Upper lobe of right lung (tissue), 1 donor: ENCODE measurements around the gene ATP8A1. TPM values are rescaled to one million over a fixed set of nuclear protein-coding genes. Genes with fewer than 3 reads are reported as not detected.
A peak's percentile ranks its signal among the peaks of the same experiment; 100 is the strongest.

Experiments used
- ATAC-seq: fragments of 200-7000 bp; cut with Tn5 transposase; one replicate; pipeline ENCODE4 v1.9.1; 2020; ENCODE audit warnings: mild to moderate bottlenecking, moderate library complexity
- DNase-seq: peaks from one replicate; pipeline ENCODE4 v3.0.0-alpha.2; 2020
- H3K27ac ChIP-seq: fragments of 200-600 bp; one replicate; pipeline ENCODE4 v1.8.0; 2022
- H3K27me3 ChIP-seq: fragments of 200-600 bp; one replicate; pipeline ENCODE4 v1.8.0; 2022; ENCODE audit warnings: mild to moderate bottlenecking
- H3K36me3 ChIP-seq: fragments of 200-600 bp; one replicate; pipeline ENCODE4 v1.8.0; 2022
- H3K4me1 ChIP-seq: fragments of 200-600 bp; one replicate; pipeline ENCODE4 v1.8.0; 2022
- H3K4me3 ChIP-seq: fragments of 200-600 bp; one replicate; pipeline ENCODE4 v1.8.0; 2022; ENCODE audit warnings: mild to moderate bottlenecking
- H3K9me3 ChIP-seq: fragments of 200-600 bp; one replicate; pipeline ENCODE4 v1.8.0; 2022
- intact Hi-C: fragments of 100-400 bp; cut with DNase I; formaldehyde crosslinking; loops from one replicate; pipeline ENCODE4 v1.11.0; 2022
- total RNA-seq: library from RNA; stranded (reverse); fragmentation: NEBNext Ultra II Directional; extraction: Animal tissue kit (Norgen Biotek cat#: 25700); gene quantifications from one replicate; pipeline ENCODE4 v1.2.1, GENCODE V29; 2021
- TF ChIP-seq, protein P1 (sequence below): fragments of 200-600 bp; IDR thresholded peaks from one replicate; pipeline ENCODE4 v1.8.0; 2022; ENCODE audit warnings: antibody characterized with exemption
- donor health status: DM: no; HTN: yes; CAD: no; lungs with severe emphysema.

ATP8A1 gene
- total RNA-seq, 1 donor from 2014 or later = 79.3 TPM

DNA sequence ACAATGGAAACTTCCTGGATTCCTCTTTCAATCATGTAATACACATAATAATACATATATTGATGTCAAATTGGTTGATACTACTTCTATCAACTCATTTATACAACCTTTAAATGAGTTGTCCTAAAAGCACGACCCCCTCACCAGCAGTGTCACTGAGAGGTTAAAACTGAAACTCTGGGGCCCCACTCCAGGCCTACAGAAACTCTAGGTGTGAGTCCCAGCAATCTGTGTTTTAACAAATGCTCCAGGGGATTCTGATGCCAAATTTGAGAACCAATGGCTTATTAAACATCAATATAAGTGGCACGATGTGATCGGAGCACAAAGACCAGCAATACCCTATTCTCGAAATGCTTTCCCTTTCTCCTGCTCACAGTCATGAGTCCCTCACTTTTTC is 47.9 kb downstream of the ATP8A1 start:
- Histone ChIP-seq H3K9me3 (no peaks in the 10 kb centered on the region), H3K4me1 (no peaks in the 10 kb centered on the region), H3K27ac (no peak overlapping the region), H3K4me3 (no peak overlapping the region), H3K27me3 (no peaks in the 10 kb centered on the region), H3K36me3 (peaks cover 8% of the 10 kb centered on the region)
- intact Hi-C loops = no loop called here
- TF ChIP-seq, protein P1, sequence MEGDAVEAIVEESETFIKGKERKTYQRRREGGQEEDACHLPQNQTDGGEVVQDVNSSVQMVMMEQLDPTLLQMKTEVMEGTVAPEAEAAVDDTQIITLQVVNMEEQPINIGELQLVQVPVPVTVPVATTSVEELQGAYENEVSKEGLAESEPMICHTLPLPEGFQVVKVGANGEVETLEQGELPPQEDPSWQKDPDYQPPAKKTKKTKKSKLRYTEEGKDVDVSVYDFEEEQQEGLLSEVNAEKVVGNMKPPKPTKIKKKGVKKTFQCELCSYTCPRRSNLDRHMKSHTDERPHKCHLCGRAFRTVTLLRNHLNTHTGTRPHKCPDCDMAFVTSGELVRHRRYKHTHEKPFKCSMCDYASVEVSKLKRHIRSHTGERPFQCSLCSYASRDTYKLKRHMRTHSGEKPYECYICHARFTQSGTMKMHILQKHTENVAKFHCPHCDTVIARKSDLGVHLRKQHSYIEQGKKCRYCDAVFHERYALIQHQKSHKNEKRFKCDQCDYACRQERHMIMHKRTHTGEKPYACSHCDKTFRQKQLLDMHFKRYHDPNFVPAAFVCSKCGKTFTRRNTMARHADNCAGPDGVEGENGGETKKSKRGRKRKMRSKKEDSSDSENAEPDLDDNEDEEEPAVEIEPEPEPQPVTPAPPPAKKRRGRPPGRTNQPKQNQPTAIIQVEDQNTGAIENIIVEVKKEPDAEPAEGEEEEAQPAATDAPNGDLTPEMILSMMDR = no peak
- ATAC-seq = no peak
- no peak for DNase-seq

DNA sequence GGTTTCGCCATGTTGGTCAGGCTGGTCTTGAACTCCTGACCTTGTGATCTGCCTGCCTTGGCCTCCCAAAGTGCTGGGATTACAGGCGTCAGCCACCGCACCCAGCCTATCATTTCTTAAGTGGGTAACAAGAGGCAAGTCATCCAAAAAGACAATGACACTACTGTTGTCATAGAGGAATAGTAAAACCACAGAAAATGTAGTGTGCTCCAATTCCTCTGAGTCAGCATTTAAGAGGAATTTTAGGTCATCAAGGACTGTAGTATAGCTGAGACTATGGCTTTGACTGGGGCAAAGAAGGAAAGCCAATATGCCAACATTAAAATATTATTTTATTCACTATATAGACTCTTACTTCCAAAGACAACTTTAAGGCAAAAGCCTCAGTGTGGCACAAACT is 48.4 kb downstream of the ATP8A1 start:
- TF ChIP-seq, protein P1 = no peak
- no peak for ATAC-seq
- Histone ChIP-seq H3K4me1 (no peaks in the 10 kb centered on the region), H3K36me3 (peaks cover 8% of the 10 kb centered on the region), H3K27me3 (no peaks in the 10 kb centered on the region), H3K27ac (no peak overlapping the region), H3K4me3 (no peak overlapping the region), H3K9me3 (no peaks in the 10 kb centered on the region)
- intact Hi-C loops = no loop called here
- DNase-seq = no peak

DNA sequence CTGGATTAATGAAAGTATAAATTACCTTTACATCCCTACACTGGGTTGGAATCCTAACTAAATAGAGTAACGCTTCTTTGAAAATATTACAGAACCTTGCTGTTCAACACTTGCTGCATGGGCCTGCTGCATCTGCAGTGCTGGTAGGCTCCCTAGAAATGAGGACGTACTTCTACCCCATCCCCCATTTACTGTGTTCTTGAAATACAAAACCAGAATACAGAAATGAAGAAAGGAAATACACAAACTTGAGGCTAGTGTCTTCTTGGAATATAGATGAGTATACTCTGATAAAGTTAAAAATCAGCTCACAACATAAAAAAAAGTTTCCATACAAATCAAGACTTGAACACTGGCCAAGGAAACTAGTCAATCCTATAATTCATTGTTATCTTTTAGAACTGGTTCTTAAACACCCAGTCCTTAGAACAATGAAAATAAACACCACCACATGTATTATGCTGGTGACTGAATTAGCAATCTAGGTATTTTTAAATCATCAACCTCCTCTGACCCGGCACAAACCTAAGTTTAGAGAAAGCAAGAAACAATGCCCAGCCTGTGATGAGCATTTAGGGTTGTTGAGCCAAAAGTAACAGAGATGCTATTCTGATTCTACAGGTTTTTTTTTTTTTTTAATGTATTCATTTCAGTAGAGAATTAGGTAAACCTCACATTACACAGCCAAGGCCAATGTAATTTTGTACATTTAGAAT is 49.7 kb downstream of the ATP8A1 start:
- Histone ChIP-seq H3K9me3 (no peaks in the 10 kb centered on the region), H3K27ac (no peak overlapping the region), H3K36me3 (peaks cover 6% of the 10 kb centered on the region), H3K27me3 (no peaks in the 10 kb centered on the region), H3K4me1 (no peaks in the 10 kb centered on the region), H3K4me3 (no peak overlapping the region)
- intact Hi-C loops = no loop called here
- no peak for ATAC-seq
- DNase-seq = no peak
- TF ChIP-seq, protein P1 = no peak

DNA sequence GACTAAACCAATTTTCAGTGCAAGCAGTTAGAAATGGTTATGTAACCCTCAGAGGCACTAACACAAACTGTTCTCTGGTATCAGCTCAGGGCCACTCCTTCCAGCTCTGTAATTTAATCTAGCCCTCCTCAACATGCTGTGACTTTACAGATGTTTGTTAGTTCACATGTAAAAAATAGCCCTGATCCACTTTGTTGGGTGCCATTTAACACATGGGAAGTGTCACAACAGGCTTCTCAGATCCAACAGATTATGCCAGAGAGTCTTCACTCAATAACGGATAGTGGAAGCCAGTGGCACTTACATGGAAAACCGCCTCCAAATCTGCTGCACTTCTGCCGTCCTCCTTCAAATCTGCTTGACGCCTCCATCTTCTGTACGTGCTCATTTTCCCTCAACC is 51.6 kb downstream of the ATP8A1 start:
- Histone ChIP-seq H3K9me3 (no peaks in the 10 kb centered on the region), H3K27ac (no peak overlapping the region), H3K4me3 (no peak overlapping the region), H3K36me3 (no peaks in the 10 kb centered on the region), H3K4me1 (no peaks in the 10 kb centered on the region), H3K27me3 (no peaks in the 10 kb centered on the region)
- intact Hi-C loops = no loop called here
- TF ChIP-seq, protein P1 = no peak
- DNase-seq (no peak), ATAC-seq (peak; percentile 34)

DNA sequence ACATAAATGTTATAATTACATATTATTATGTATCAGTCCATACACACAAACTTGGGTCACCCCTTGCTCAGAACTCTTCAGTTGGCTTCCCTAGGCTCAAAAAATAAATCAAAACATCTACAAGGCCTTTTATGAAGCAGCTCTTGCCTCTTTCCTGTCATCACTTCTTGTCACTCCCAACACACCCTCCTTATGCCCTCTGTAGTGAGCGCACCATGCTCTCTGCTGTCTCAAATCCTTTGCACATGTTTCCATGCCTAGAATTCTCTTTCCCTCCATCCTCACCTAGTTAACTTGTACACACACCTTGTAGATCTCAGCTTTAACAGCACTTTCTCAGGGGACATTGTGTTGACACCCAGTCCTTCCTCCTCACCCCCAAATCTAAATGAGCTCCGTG is 53.0 kb downstream of the ATP8A1 start:
- H3K9me3 ChIP-seq = no peaks in the 10 kb centered on the region
- intact Hi-C loops = no loop called here

More for the DNA sequence above, 53.0 kb downstream of the ATP8A1 start:
- Histone ChIP-seq H3K36me3 (no peaks in the 10 kb centered on the region), H3K27me3 (no peaks in the 10 kb centered on the region), H3K4me1 (no peaks in the 10 kb centered on the region), H3K27ac (no peak overlapping the region), H3K4me3 (no peak overlapping the region)
- DNase-seq (no peak), ATAC-seq (no peak)
- TF ChIP-seq, protein P1 = no peak
